Measurements from ENCODE around the gene CDH13.

The CDH13 gene

DNA sequence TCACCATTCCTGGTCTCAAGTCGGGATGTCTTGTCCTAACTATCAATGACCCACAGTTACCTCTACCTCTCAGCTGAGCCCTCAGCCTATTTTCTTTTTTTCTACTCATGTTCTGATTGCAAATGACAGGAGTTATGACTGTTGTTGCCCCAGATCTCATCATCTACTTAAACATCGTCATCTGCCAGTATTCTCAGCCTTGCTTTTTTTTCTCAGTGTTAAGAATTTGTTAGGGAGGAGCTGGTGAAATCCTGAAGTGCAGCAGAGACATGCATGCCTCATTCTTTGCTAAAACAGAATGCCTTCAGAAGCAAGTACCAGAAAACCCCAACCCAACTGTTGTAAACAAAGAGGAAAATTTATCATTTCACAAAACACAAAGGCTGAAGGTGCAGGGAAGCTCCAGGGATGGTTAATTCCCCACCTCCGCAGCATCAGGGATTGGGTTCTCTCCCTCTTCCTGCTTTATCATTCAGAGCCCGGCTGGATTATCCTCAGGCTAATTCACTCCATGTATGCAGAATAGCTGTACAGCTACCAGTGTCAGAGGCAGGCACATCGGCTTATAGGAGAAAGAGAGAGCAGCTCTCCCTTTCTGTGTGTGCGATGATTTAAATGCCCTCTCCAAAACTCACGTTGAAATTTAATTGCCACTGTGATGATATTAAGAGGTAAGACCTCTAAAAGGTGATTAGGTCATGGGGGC lies 640.2 kb downstream of the CDH13 start:
- Mint-ChIP-seq H3K36me3 (ENCODE audit: low read depth) (no peaks in the 10 kb centered on the region), H3K4me1 (ENCODE audit: low read depth) (no peaks in the 10 kb centered on the region), H3K9me3 (no peaks in the 10 kb centered on the region), H3K4me3 (no peak overlapping the region), H3K27me3 (ENCODE audit: low read depth) (no peaks in the 10 kb centered on the region), H3K27ac (no peak overlapping the region)

DNA sequence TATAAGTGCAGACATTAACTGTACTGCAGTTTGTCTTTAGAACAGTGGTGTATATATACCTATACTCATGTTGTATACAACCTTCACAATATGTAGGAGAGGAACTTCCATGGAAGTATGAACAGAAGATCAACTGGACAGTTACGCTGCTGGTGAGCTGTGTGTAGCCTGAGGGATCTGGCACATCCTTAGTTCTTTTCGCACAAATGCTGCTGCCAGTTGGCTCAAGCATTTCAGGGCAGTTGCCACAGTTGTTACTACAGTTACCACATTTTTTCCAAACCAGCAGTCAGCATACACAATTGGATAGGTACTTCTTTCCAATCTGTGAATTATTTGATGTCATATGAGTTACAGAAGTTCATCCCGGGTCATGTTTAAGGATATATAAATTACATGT lies 641.4 kb downstream of the CDH13 start:
- Mint-ChIP-seq H3K27ac (no peak overlapping the region), H3K4me3 (no peak overlapping the region), H3K27me3 (ENCODE audit: low read depth) (no peaks in the 10 kb centered on the region), H3K4me1 (ENCODE audit: low read depth) (no peaks in the 10 kb centered on the region), H3K9me3 (no peaks in the 10 kb centered on the region), H3K36me3 (ENCODE audit: low read depth) (no peaks in the 10 kb centered on the region)

- no peaks in the 10 kb centered on the region for H3K4me1 Mint-ChIP-seq (ENCODE audit: low read depth)
- no peaks in the 10 kb centered on the region for H3K9me3 Mint-ChIP-seq
- no peak overlapping the region for H3K27ac Mint-ChIP-seq
- no peaks in the 10 kb centered on the region for H3K27me3 Mint-ChIP-seq (ENCODE audit: low read depth)
- H3K4me3 Mint-ChIP-seq: no peak overlapping the region
- H3K36me3 Mint-ChIP-seq (ENCODE audit: low read depth): no peaks in the 10 kb centered on the region
These were observed 642.3 kb downstream of the CDH13 start for GRCh38 chr16:83269048-83269447.

DNA sequence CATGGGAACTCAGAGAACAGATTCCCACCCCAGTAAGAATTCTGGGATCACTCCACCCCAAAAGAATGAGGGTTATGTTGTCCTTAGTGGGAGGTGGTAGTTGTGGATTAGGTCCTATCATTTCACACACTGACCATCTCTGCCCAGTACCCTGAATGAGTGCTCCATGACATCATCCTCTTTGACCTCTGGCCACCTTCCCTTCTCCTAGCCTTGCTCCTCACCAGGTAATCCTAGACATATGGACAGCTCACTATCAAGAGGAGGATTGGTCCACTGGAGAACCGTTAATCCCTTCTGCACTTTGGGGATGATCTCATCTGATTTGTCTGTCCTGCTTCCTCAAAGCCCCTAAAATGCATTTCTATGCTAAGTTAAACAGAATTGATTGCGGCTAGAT lies 642.8 kb downstream of the CDH13 start:
- Mint-ChIP-seq H3K4me3 (no peak overlapping the region), H3K27ac (no peak overlapping the region), H3K9me3 (no peaks in the 10 kb centered on the region), H3K4me1 (ENCODE audit: low read depth) (no peaks in the 10 kb centered on the region), H3K27me3 (ENCODE audit: low read depth) (no peaks in the 10 kb centered on the region), H3K36me3 (ENCODE audit: low read depth) (no peaks in the 10 kb centered on the region)

GRCh38 chr16:83270061-83270460 lies 643.3 kb downstream of the CDH13 start:
- H3K36me3 Mint-ChIP-seq (ENCODE audit: low read depth): no peaks in the 10 kb centered on the region
- no peaks in the 10 kb centered on the region for H3K4me1 Mint-ChIP-seq (ENCODE audit: low read depth)
- no peak overlapping the region for H3K27ac Mint-ChIP-seq
- H3K27me3 Mint-ChIP-seq (ENCODE audit: low read depth): no peaks in the 10 kb centered on the region
- H3K9me3 Mint-ChIP-seq: no peaks in the 10 kb centered on the region
- no peak overlapping the region for H3K4me3 Mint-ChIP-seq

DNA sequence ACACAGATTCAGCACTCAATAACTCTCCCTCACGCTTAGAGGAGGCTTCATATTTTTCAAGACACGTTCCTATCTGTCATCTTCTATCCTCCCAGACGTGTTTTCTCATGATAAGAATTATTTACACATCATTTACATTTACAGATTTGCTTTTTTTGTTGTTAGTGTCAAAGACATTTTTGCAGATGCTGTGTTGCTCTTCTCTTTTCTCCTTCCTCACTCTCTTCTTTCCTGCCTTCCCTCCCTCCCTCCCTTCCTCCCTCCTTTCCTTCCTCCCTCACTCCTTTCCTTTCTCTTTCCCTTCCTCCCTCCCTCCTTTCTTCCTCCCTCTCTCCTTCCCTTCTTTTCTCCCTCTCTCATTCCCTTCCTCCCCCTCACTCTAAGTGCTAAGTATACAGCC lies 643.9 kb downstream of the CDH13 start:
- Mint-ChIP-seq H3K9me3 (no peaks in the 10 kb centered on the region), H3K4me3 (no peak overlapping the region), H3K36me3 (ENCODE audit: low read depth) (no peaks in the 10 kb centered on the region), H3K27me3 (ENCODE audit: low read depth) (no peaks in the 10 kb centered on the region), H3K4me1 (ENCODE audit: low read depth) (no peaks in the 10 kb centered on the region), H3K27ac (no peak overlapping the region)

- no peak overlapping the region for H3K27ac Mint-ChIP-seq
- no peaks in the 10 kb centered on the region for H3K27me3 Mint-ChIP-seq (ENCODE audit: low read depth)
- no peak overlapping the region for H3K4me3 Mint-ChIP-seq
- no peaks in the 10 kb centered on the region for H3K36me3 Mint-ChIP-seq (ENCODE audit: low read depth)
- H3K4me1 Mint-ChIP-seq (ENCODE audit: low read depth): no peaks in the 10 kb centered on the region
- no peaks in the 10 kb centered on the region for H3K9me3 Mint-ChIP-seq
These were observed 644.4 kb downstream of the CDH13 start for GRCh38 chr16:83271123-83271522.

GRCh38 chr16:83271970-83272575 lies 645.3 kb downstream of the CDH13 start:
- Mint-ChIP-seq H3K9me3 (no peaks in the 10 kb centered on the region), H3K4me3 (no peak overlapping the region), H3K36me3 (ENCODE audit: low read depth) (no peaks in the 10 kb centered on the region), H3K27ac (no peak overlapping the region), H3K27me3 (ENCODE audit: low read depth) (no peaks in the 10 kb centered on the region), H3K4me1 (ENCODE audit: low read depth) (no peaks in the 10 kb centered on the region)

DNA sequence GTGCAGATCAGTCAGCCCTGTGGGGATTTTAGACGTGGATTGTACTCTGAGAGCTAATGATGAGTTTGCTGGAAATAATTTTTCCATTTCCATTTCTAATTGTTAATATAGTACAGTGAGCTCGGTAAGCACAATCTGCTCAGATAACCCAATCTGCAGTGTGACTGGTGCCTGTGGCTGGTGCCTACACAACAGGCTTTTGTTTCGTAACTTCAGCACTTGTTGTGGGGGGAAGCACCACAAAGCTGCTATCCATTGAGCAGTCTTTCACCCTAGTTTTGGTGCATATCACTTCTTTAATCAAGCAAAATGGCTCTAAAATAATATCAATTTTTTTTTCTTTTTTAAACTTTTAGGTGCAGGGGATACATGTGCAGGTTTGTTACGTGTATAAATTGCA lies 646.1 kb downstream of the CDH13 start:
- Mint-ChIP-seq H3K4me3 (no peak overlapping the region), H3K27me3 (ENCODE audit: low read depth) (no peaks in the 10 kb centered on the region), H3K4me1 (ENCODE audit: low read depth) (no peaks in the 10 kb centered on the region)

GRCh38 chr16:83273504-83274173 lies 646.9 kb downstream of the CDH13 start:
- Mint-ChIP-seq H3K4me3 (no peak overlapping the region), H3K4me1 (ENCODE audit: low read depth) (no peaks in the 10 kb centered on the region), H3K9me3 (no peaks in the 10 kb centered on the region), H3K27ac (no peak overlapping the region), H3K27me3 (ENCODE audit: low read depth) (no peaks in the 10 kb centered on the region), H3K36me3 (ENCODE audit: low read depth) (no peaks in the 10 kb centered on the region)

More for the DNA sequence above, 646.1 kb downstream of the CDH13 start:
- Mint-ChIP-seq H3K27ac (no peak overlapping the region), H3K9me3 (no peaks in the 10 kb centered on the region), H3K36me3 (ENCODE audit: low read depth) (no peaks in the 10 kb centered on the region)

DNA sequence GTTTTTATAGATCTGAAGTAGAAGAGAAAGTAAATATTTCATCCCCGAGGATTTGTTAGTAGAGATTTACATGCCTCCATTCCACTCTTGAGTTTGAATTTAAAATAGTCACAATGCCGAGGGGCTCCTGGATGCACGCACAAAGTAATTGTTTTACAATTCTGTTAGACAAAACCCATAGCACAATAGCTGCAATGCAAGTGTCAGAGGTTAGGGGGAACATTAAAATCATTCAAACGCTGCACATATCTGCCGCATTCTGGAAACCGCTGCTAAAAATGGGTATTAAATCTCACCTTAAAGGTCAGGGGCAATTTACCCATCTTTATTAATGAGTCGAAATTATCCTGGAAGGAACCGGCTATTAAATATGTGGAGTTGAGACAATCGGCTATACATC lies 652.5 kb downstream of the CDH13 start:
- H3K9me3 Mint-ChIP-seq: no peaks in the 10 kb centered on the region
- H3K36me3 Mint-ChIP-seq (ENCODE audit: low read depth): no peaks in the 10 kb centered on the region
- H3K27me3 Mint-ChIP-seq (ENCODE audit: low read depth): no peaks in the 10 kb centered on the region
- no peak overlapping the region for H3K27ac Mint-ChIP-seq
- no peak overlapping the region for H3K4me3 Mint-ChIP-seq
- no peaks in the 10 kb centered on the region for H3K4me1 Mint-ChIP-seq (ENCODE audit: low read depth)

DNA sequence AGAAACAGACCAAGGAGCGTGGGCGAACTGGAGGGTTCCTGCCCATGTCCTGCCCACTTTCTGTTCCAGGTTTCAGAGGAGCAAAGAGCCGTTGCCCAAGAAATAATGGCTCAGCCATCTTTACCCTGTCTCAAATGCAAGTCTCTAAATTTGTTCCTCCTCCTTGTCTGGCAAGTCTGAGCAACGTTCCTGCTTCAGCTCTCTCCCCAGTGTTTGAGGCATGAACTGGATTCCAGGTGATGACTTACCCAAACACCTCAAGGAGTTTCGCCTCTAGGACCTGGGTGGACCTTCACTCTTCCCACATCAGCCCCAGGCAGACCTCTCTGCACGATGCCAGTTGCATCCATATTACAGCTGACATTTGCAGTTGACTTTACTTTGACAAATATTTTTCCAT lies 659.2 kb downstream of the CDH13 start:
- no peaks in the 10 kb centered on the region for H3K27me3 Mint-ChIP-seq (ENCODE audit: low read depth)
- no peaks in the 10 kb centered on the region for H3K4me1 Mint-ChIP-seq (ENCODE audit: low read depth)
- no peaks in the 10 kb centered on the region for H3K9me3 Mint-ChIP-seq
- no peak overlapping the region for H3K4me3 Mint-ChIP-seq
- H3K36me3 Mint-ChIP-seq (ENCODE audit: low read depth): no peaks in the 10 kb centered on the region
- no peak overlapping the region for H3K27ac Mint-ChIP-seq

- H3K4me3 Mint-ChIP-seq: no peak overlapping the region
- H3K4me1 Mint-ChIP-seq (ENCODE audit: low read depth): no peaks in the 10 kb centered on the region
- H3K36me3 Mint-ChIP-seq (ENCODE audit: low read depth): no peaks in the 10 kb centered on the region
- peaks cover 4% of the 10 kb centered on the region for H3K9me3 Mint-ChIP-seq
- H3K27ac Mint-ChIP-seq: no peak overlapping the region
- H3K27me3 Mint-ChIP-seq (ENCODE audit: low read depth): no peaks in the 10 kb centered on the region
These were observed 669.7 kb downstream of the CDH13 start for GRCh38 chr16:83296505-83296904.

GRCh38 chr16:83298541-83298940 lies 671.8 kb downstream of the CDH13 start:
- H3K36me3 Mint-ChIP-seq (ENCODE audit: low read depth): no peaks in the 10 kb centered on the region
- H3K9me3 Mint-ChIP-seq: peaks cover 4% of the 10 kb centered on the region
- no peak overlapping the region for H3K4me3 Mint-ChIP-seq
- no peaks in the 10 kb centered on the region for H3K4me1 Mint-ChIP-seq (ENCODE audit: low read depth)
- H3K27me3 Mint-ChIP-seq (ENCODE audit: low read depth): no peaks in the 10 kb centered on the region
- H3K27ac Mint-ChIP-seq: no peak overlapping the region

DNA sequence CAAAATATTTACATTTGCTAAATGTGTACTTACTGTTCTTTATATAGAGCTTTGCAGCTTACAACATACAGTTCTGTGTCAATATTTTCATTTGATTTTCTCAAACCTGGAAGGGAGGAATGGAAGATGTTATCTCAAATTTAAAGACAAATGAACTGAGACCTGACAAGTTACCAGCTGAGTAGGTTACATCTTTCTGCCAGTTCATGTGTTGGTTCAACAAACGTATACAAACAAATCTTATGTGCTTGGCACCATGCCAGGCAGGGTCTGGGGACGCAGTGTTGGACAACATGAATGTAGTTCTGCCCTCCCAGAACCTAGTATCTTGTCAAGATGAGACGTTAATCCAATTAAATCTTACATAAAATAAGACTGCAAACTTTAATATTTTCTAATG lies 673.6 kb downstream of the CDH13 start:
- Mint-ChIP-seq H3K4me1 (ENCODE audit: low read depth) (no peaks in the 10 kb centered on the region), H3K4me3 (no peak overlapping the region), H3K27ac (no peak overlapping the region), H3K36me3 (ENCODE audit: low read depth) (no peaks in the 10 kb centered on the region), H3K27me3 (ENCODE audit: low read depth) (no peaks in the 10 kb centered on the region), H3K9me3 (no peaks in the 10 kb centered on the region)
